Measurements from ENCODE around the gene KDM3B.

Gene KDM3B

GRCh38 chr5:138346889-138347288 lies 5.6 kb upstream of the KDM3B start:
- in situ Hi-C loops (cut with MboI; ENCODE audit: low sequenced_read_pairs): no loop called here

GRCh38 chr5:138349852-138350562 lies 2.5 kb upstream of the KDM3B start:
- in situ Hi-C loops (cut with MboI; ENCODE audit: low sequenced_read_pairs): no loop called here

GRCh38 chr5:138350563-138350890 lies 2.0 kb upstream of the KDM3B start:
- in situ Hi-C loops (cut with MboI; ENCODE audit: low sequenced_read_pairs): no loop called here

GRCh38 chr5:138351056-138351455 lies 1.4 kb upstream of the KDM3B start:
- in situ Hi-C loops (cut with MboI; ENCODE audit: low sequenced_read_pairs): no loop called here

GRCh38 chr5:138351517-138351916 lies 968 bp upstream of the KDM3B start:
- in situ Hi-C loops (cut with MboI; ENCODE audit: low sequenced_read_pairs): no loop called here

- in situ Hi-C loops (cut with MboI; ENCODE audit: low sequenced_read_pairs): no loop called here
Measured at GRCh38 chr5:138352722-138353559, 456 bp downstream of the KDM3B start.

- in situ Hi-C loops (cut with MboI; ENCODE audit: low sequenced_read_pairs): no loop called here
Measured at GRCh38 chr5:138353560-138354080, 1.1 kb downstream of the KDM3B start.

GRCh38 chr5:138354387-138354786 lies 1.9 kb downstream of the KDM3B start:
- in situ Hi-C loops (cut with MboI; ENCODE audit: low sequenced_read_pairs): no loop called here

- in situ Hi-C loops (cut with MboI; ENCODE audit: low sequenced_read_pairs): no loop called here
Measured at GRCh38 chr5:138354926-138355378, 2.5 kb downstream of the KDM3B start.

- in situ Hi-C loops (cut with MboI; ENCODE audit: low sequenced_read_pairs): no loop called here
Measured at GRCh38 chr5:138359621-138360020, 7.1 kb downstream of the KDM3B start.

- in situ Hi-C loops (cut with MboI; ENCODE audit: low sequenced_read_pairs): no loop called here
Measured at GRCh38 chr5:138360941-138361452, 8.5 kb downstream of the KDM3B start.

GRCh38 chr5:138364576-138364975 lies 12.1 kb downstream of the KDM3B start:
- in situ Hi-C loops (cut with MboI; ENCODE audit: low sequenced_read_pairs): no loop called here

GRCh38 chr5:138366632-138367382 lies 14.3 kb downstream of the KDM3B start:
- in situ Hi-C loops (cut with MboI; ENCODE audit: low sequenced_read_pairs): no loop called here

GRCh38 chr5:138369261-138369660 lies 16.8 kb downstream of the KDM3B start:
- in situ Hi-C loops (cut with MboI; ENCODE audit: low sequenced_read_pairs): no loop called here

GRCh38 chr5:138369706-138370105 lies 17.2 kb downstream of the KDM3B start:
- in situ Hi-C loops (cut with MboI; ENCODE audit: low sequenced_read_pairs): no loop called here

- in situ Hi-C loops (cut with MboI; ENCODE audit: low sequenced_read_pairs): no loop called here
Measured at GRCh38 chr5:138370537-138370936, 18.1 kb downstream of the KDM3B start.

GRCh38 chr5:138371454-138371853 lies 19.0 kb downstream of the KDM3B start:
- in situ Hi-C loops (cut with MboI; ENCODE audit: low sequenced_read_pairs): no loop called here

- in situ Hi-C loops (cut with MboI; ENCODE audit: low sequenced_read_pairs): no loop called here
Measured at GRCh38 chr5:138372225-138372624, 19.7 kb downstream of the KDM3B start.

GRCh38 chr5:138372653-138373052 lies 20.2 kb downstream of the KDM3B start:
- in situ Hi-C loops (cut with MboI; ENCODE audit: low sequenced_read_pairs): no loop called here

- in situ Hi-C loops (cut with MboI; ENCODE audit: low sequenced_read_pairs): no loop called here
Measured at GRCh38 chr5:138382347-138382746, 29.9 kb downstream of the KDM3B start.

GRCh38 chr5:138385660-138386059 lies 33.2 kb downstream of the KDM3B start:
- in situ Hi-C loops (cut with MboI; ENCODE audit: low sequenced_read_pairs): no loop called here

Data from HL-60/S4 treated with retinoic acid at 250 ng/mL for 4 days and 3 days (cell line).